ENCODE results near the gene TSPAN9. TPM values are rescaled to one million over a fixed set of nuclear protein-coding genes. Genes with fewer than 3 reads are reported as not detected.
A peak's percentile ranks its signal among the peaks of the same experiment; 100 is the strongest.

Gene TSPAN9
- total and polyA plus RNA-seq, 2 of the 4 experiments (the other 2 are of a cell fraction) = 17.7 to 39.1 TPM

GRCh38 chr12:3170423-3171194 lies 93.4 kb downstream of the TSPAN9 start (continued):
- no peak for TF ChIP-seq CHD1 (IDR thresholded peaks at IDR 0.05; ENCODE audit: low read depth, low read length)
- TF ChIP-seq RFX5 (IDR thresholded peaks at IDR 0.05; ENCODE audit: low read depth, low read length) = no peak
- TF ChIP-seq RAD21 (IDR thresholded peaks at IDR 0.05; ENCODE audit: low read length) = no peak

- in situ Hi-C loops (cut with MboI; ENCODE audit: low sequenced_read_pairs) = no loop called here
- Histone ChIP-seq H3K4me1 (ENCODE audit: control insufficient read depth, insufficient read depth, low read length) (peaks cover 39% of the 10 kb centered on the region), H3K23ac (ENCODE audit: low read depth, low read length) (peak overlapping the region; percentile 96), H2BK5ac (ENCODE audit: low read depth, low read length, poor library complexity, severe bottlenecking) (peak overlapping the region; percentile 97), H4K8ac (ENCODE audit: low read depth in 2 of 2, low read length in 2 of 2) (peak overlapping the region; percentile 27 to 74), H3K9me1 (ENCODE audit: insufficient read depth, low read length) (peaks cover 36% of the 10 kb centered on the region), H3K27ac (ENCODE audit: insufficient read depth, low read length) (peak overlapping the region; percentile 92), H2AK9ac (replicated peaks; ENCODE audit: low read depth, low read length, poor library complexity) (peak overlapping the region; percentile 87), H2BK20ac (ENCODE audit: low read depth, low read length) (peak overlapping the region; percentile 94), H4K91ac (ENCODE audit: insufficient read depth, low read depth, low read length) (peak overlapping the region; percentile 69), H3K56ac (ENCODE audit: extremely low read depth, insufficient read depth, low read length) (peak overlapping the region; percentile 49), H4K20me1 (ENCODE audit: insufficient read depth, low read length) (no peaks in the 10 kb centered on the region), H4K5ac (ENCODE audit: low read depth, low read length) (peak overlapping the region; percentile 46; the same call in 1 of the 2 replicates), H2AK5ac (ENCODE audit: low read depth, low read length) (peak overlapping the region; percentile 93), H3K4me2 (ENCODE audit: low read depth, low read length) (peak overlapping the region; percentile 69), H2BK15ac (ENCODE audit: low read depth, low read length) (peak overlapping the region; percentile 61; the same call in 2 of the 3 replicates), H3K9me3 (ENCODE audit: control insufficient read depth, insufficient read depth, low read length) (no peaks in the 10 kb centered on the region), H3K36me3 (ENCODE audit: control insufficient read depth, insufficient read depth, low read length) (no peaks in the 10 kb centered on the region), H3K27me3 (ENCODE audit: control insufficient read depth, insufficient read depth, low read length) (no peaks in the 10 kb centered on the region), H3K9ac (ENCODE audit: low read depth, low read length) (peak overlapping the region; percentile 36; the same call in 1 of the 2 replicates), H2AFZ (replicated peaks; ENCODE audit: low read length, poor library complexity) (peak overlapping the region; percentile 71), H2BK120ac (ENCODE audit: low read depth, low read length) (peak overlapping the region; percentile 96), H3K14ac (replicated peaks; ENCODE audit: low read depth, low read length) (peak overlapping the region; percentile 96), H3K18ac (ENCODE audit: low read depth, low read length) (peak overlapping the region; percentile 57; the same call in 1 of the 2 replicates), H3K79me1 (ENCODE audit: low read depth in 1 of 2, low read length in 2 of 2) (peaks cover 11 to 48% of the 10 kb centered on the region in 2 experiments; a peak in 3 of 4 replicates), H3K4ac (ENCODE audit: low read depth, low read length) (peak overlapping the region; percentile 95), H3K4me3 (ENCODE audit: insufficient read depth, low read depth, low read length) (no peak overlapping the region)
- peak; percentile 45 for DNase-seq
- TSS peak; percentile 56 for BruUV-seq (replicated peaks)
- POLR2A ChIA-PET (ENCODE audit: unreplicated experiment) = no interaction called here
- dilution Hi-C loops (cut with HindIII; ENCODE audit: low sequenced_read_pairs, unreplicated experiment) = no loop called here
- no CpG with 5 or more reads among the region's 4 CpGs for WGBS, 2 experiments (ENCODE audit: extremely low coverage in 2 of 2, insufficient read length in 1 of 2)
- intact Hi-C loops (cut with micrococcal nuclease) = loop anchor here (2.0 kb wide), 1 partner anchor 30 kb away; no protein-coding TSS in a partner anchor
- peak; percentile 1; the same call in 1 of the 2 replicates for ATAC-seq (ENCODE audit: low read depth)
- peak; percentile 49 for TF ChIP-seq POLR2A (IDR thresholded peaks at IDR 0.05; ENCODE audit: low read depth, low read length)
- TF ChIP-seq USF2 (IDR thresholded peaks at IDR 0.05; ENCODE audit: low read depth, low read length) = peak; percentile 69
- TF ChIP-seq ELK1 (IDR thresholded peaks at IDR 0.05; ENCODE audit: borderline replicate concordance, low read depth, low read length) = no peak
- CTCF ChIA-PET = interaction anchor here (1.3 to 1.4 kb wide), 2 partner anchors 14 to 32 kb away, joined by 3 read pairs; no protein-coding TSS in a partner anchor
Observed at GRCh38 chr12:3171195-3171591, 94.0 kb downstream of the TSPAN9 start.
